T1000 (cell line): ENCODE data around the gene R3HDML.

Experiments
- DNase-seq: peaks from one replicate; lab custom pipeline; 2025; ENCODE audit warnings: mixed read lengths; lab: John Stamatoyannopoulos, UW

R3HDML gene

DNA sequence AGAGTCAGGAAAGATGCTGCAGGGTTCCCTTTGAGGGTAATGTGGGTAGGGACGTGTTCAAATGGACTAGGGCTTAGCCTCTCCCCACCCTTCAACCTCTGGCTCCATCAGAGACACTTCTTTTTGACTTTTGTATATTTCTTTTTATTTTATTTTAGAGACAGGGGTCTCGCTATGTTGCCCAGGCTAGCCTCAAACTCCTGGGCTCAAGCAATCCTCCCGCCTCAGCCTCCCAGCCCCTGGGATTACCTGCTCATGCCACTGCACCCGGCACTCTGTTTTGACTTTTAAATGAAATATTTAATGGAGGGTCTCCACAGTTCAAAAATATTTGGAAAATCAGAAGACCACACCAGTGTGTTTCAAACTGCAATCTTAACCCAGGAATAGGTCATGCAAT is 27.2 kb downstream of the R3HDML start:
- no peak for DNase-seq

DNA sequence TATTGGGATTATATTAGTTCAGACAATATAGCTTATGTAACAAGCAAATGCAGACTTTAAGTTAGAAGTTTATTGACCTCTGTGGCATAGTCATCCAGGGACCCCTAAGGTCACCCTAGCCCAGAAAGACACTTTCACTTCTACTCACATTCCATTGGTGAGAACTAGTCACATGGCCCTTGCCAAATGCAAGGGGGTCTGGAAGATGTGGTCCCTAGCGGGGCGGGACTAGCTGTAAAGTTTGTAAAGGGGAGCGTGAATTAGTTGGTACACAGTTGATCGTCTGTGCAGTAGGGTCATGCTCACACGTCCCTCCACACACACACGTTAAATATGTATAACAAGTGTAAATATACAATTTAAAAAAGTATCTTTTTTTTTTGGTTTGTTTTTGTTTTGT is 27.9 kb downstream of the R3HDML start:
- DNase-seq: no peak

DNA sequence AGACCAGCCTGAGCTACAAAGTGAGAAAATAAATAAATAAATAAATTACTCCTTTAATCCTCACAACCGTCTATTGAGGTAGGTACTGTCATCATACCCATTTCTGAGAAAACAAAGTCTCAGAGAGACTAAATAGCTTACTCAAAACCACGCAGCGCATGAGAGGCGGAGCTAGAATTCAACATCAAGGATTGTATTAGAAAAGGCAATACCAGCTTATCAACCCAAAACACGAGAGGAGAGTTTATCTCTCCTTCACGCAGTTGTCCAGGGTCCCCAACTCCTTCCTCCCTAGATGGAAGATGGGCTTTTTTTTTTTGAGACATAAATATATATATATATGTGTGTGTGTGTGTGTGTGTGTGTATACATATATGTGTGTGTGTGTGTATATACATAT is 30.9 kb downstream of the R3HDML start:
- DNase-seq: no peak

DNA sequence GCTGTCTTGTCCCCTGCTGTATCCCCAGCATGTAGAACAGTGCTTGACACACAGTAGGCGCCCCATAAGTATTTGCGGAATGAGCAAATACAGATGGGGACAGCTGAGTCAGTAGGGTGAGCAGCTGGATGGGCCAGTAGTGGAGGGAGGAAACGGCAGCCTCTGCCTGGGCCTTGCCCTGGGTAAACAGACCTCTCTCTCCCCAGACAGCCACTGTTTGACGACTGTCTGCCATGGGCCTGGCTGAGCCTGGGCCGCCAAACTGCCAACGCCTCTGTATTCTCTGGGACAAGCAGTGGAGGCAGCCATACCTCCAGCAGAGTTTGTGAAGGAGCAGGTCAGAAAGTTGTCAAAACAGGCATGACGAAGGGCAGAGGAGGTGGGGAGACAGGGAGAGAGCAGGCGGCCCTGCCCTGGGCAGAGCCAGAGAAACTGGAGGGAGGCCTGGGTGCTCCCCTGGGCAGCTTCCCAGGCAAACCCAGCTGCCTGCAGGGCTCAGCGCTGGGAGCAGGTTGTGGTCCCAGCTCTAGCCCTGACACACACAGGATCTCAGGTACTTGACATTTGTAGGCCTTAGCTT is 33.9 kb downstream of the R3HDML start:
- no peak for DNase-seq

DNA sequence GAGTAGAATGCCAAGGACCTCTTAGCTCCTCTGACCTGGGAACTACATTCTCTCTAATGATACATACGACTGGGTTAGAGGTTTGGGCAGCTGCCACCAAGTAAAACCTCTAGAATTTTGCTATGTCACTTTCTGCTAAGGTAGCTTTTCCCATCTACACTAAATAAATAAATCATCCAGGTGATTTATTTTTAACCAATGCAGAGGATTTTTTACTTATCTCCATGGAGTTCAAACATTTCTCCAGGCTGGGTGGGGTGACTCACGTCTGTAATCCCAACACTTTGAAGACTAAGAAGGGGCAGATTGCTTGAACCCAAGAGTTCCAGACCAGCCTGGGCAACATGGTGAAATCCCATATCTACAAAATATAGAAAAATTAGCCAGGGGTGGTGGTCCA is 45.8 kb downstream of the R3HDML start:
- DNase-seq: no peak

DNA sequence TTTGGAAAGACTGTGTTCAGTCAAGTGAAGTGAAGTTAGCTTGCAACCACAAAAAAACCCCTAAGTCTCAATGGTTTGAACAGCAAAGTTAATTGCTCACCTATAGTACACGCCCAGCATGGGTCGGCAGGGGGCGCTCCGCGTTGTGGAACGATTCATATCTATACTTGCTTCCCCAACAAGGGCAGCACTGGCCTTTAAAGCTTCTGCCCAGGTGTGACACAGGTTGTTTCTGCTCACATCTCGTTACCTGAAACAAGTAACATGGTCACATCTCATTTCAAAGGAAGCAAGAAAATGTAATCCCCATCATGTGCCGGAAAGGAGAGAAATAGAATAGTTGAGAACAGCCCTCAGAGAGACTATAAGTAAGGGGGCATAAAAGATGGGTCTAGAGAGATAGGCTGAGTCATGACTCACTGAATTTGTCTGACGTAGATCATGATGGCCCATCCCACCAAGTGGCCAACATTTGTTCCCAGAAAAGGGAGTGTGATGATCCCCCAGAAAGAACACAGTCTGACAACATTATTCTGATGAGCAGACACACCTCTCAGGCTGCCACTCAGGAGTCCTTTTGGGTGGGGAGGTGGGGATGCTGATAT is 47.7 kb downstream of the R3HDML start:
- peak; percentile 64 for DNase-seq

DNA sequence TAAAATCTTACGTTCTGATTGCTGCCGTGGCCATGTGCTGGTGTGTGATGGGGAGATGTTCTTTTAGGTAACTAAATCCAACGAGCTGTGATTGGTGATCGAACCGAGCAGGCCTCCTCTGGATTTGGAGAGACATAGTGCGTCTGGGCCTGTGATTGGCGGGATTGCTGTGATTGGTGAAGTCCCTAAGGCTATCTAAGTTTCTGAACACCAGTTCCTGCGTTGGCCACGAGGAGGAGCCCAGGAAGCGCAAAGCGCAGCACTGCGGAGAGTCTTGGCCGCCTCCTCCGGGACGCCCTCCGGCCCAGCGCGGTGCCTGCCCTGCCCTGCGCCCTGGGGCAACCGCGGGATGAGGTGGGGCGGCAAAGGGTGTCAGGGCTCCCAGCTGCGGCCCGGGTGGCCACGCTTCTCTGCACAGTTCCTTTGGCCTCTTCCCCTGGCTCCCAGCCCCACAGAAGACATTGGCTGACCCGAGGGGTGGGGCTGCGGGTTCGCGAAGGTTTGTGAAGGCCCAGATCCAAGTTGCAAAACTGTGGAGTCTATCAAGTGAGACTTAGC is 51.7 kb downstream of the R3HDML start:
- peak; percentile 75 for DNase-seq

DNA sequence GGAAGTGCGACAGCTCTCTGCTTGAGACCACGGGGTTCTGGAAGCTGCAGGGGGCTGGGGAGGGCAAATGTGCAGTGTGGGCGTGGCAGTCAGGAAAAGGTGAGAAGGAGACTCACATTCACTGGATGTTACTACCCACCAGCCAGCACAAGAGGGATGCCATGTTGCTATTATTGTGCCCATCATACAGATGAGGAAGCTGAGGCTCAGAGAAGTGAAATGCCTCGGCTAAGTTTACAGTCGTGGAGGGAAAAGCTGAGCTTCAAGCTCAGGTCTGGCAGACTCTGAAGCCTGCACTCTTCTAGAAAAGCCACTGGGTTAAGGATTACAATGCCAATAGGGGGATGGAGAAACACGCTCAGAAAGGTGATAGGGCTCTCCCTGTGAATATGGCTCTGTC is 53.0 kb downstream of the R3HDML start:
- DNase-seq: no peak

DNA sequence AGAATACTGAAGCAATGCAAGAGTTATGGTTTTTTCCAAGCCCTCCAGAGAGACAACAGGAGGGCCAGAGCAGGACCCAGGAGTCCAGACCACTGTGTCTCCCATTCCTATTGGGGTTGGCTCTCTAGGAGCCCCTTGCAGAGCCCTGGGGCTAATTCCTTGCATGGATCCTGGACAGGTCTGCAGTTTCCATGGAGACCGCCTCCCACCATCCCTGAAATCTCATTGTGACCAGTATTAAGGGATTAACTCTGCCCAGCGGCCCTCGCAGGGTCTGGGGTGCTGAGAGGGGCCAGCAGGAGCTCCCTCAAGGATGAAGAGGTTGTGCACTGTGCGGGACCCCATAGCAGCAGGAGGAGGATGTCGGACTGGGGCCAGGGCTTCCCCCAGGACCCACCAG is 53.4 kb downstream of the R3HDML start:
- DNase-seq: no peak

DNA sequence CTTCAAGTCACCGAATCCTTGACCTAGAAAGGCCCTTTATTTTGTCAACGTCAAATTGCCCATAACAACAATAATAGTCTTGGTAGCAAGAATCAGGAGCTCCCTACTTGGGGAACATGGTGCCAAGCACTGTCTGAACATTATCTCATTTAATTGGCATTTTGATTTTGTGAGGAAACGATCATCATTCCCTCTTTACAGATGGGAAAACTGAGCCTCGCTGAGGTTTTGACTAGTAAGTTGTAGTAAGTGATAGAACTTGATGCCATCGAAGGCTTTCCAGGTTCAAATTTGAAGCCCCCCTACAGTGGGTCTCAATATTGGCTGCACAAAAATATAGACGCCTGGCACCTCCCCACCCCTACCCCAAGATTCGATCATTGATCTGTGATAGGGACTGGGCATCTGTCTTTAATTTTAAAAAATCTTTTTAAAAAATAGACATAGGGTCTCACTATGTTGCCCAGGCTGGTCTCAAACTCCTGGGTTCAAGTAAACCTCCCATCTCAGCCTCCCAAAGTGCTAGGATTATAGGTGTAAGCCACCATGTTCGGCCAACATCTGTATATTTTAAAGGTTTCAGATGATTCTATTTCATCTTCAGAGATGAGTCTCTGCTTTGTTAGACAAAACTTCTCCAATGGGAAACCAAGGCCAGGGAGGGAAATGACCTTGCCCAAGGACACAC is 55.4 kb downstream of the R3HDML start:
- no peak for DNase-seq

DNA sequence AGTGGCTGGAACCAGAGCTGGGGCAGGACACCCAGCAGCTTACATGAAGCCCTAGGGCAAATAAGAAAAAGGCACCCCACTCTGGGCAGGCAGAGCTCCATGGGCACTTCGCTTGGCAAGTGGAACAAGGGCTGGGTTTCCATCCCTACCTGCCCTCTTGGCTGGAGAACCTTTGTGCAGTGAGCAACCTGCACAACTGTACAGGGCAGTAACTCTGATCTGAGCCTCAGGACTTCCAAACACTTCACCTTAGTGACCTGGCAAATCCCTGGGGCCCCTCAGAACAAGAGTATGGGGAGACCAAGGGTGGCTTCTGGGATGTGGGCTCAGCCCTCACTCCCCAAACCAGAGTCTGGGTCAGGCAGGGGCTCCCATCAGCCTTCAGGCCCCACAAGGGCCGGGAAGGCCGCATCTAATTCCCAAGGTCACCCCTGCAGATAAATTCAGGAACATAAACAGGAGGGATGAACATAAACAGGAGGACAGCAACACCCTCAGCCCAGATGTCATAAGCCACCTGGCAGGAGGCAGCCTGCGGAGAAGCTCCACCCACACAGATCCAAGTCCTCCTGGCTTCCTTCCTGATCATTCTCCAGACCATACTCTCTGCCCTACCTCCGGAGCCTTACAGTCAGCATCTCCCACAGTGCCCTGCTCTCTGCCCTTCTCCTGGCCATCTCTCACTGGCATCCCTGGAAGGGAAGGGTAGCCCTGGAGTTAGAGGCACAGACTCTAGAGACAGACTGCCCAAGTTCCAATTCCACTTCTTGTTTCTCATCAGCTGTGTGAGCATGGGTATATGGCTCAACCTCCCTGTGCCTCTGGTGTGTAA is 56.1 kb downstream of the R3HDML start:
- no peak for DNase-seq

DNA sequence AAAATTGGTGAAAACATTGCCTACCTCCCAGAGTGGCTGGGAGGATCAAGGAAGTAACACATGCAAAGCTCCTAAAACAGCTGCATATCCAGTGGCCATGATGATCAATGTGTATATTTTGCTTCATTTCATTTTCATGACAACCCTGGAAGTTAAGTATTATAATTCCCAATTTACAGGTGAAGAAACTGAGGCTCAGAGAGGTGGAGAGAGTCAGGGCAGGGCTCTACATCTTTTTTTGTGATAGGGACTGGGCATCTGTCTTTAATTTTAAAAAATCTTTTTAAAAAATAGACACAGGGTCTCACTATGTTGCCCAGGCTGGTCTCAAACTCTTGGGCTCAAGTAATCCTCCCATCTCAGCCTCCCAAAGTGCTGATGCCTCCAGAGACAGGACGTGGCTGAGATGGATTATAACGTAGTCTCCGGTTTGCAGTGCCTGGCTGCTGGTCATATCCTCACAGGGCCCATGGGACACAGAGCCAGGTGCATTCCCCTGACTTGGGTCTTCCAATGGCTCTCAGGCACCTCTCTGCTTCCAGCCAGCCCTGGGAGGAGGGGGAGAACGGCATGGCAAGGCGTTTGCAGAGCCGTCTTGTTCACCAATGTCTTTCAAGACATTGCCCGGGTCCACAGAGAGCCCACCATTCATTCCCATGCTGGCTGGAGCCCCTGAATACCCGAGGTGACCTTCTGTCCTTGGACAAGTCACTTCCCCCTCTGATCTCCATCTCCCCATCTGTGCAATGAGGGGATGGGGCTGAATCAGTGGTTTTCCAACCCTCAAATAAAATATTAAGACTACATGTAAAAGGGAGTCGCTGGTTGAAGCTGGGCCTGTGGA is 57.0 kb downstream of the R3HDML start:
- DNase-seq: no peak

DNA sequence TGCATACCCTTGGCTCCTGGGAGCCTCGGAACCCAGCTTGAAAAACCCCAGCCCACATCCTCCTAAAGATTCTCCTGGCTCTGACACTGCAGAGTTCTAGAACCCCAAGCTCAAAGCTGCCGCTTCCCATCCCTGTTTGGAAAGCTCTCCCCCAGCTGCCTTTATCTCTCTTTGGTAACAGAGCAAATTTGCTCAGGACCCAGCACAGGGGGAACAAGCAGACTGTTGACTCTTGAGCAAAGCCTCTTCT is 57.5 kb downstream of the R3HDML start:
- DNase-seq: no peak

DNA sequence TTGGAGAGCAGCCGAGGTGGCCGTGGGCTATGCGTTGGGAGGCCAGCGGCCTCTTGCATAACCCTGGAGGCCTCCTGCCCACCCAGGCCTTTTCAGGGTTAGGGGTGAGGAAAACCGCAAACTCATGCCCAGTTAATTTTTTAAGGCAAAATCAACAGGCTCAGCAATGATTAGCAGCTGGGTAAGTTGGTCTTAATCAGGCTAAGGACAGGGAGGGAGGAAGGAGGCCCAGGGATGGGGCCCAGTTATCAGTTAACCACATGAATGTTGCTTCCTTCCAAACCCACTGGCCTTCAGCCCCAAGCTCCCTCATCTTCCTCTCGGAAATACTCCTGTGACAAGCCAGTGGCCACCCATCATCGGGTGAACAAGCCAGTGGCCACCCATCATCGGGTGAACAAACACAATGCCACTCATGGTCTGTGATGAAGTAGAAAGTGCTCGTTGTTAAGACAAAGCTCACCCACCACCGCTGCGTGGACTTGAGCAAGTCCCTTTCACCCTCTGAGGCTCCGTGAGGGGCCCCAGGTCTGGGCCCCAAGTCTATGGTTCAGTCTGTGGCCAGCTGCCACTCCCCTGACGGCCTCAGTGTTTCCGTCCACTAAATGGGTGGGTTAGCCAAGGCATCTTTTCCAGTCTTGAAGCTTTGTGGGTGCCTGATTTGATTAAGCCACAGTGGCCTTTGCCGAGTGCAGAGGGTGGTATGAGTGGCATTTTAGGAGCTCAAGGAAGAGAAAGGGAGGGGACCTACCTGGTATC is 58.0 kb downstream of the R3HDML start:
- DNase-seq: no peak

DNA sequence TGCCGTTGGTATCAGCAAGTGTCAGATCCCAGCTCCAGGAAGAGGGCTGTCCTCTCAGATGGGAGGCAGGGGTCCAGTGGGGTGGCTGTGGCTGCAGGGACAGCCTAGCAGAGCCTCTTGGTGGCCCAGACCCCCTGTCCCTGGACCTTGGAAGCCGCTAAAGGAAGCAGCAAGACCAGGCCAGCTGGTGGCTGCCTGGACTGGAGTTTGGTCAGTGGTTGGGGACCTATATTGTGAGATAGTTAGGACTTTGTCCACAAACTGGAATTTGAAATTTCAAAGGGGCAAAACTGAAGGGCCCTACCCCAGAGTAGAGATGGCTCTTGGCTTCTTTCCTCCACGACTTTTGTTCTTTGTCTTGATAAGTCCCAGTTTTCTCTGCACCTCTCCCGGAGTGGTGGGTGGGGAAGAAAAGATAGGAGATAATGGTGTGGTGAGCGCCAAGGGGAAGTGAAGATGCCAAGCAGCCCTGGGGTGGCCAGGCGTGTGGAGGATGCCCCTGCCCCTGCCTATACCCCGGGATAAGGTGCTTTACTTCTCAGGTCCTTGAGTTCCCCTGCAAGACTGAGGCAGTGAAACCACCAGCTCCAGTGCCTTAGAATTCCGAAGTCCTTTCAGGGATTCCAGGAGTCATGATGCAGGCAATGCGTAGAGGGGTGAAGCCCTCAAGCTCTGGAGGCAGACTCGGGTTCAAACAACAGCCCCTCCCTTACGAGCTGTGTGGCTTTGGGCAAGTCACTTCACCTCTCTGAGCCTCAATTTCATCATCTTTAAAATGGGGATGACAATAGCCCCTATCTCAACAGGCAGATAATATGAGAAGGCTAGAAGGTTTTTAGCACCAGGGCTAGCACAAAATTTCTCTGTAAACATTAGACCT is 58.9 kb downstream of the R3HDML start:
- no peak for DNase-seq

DNA sequence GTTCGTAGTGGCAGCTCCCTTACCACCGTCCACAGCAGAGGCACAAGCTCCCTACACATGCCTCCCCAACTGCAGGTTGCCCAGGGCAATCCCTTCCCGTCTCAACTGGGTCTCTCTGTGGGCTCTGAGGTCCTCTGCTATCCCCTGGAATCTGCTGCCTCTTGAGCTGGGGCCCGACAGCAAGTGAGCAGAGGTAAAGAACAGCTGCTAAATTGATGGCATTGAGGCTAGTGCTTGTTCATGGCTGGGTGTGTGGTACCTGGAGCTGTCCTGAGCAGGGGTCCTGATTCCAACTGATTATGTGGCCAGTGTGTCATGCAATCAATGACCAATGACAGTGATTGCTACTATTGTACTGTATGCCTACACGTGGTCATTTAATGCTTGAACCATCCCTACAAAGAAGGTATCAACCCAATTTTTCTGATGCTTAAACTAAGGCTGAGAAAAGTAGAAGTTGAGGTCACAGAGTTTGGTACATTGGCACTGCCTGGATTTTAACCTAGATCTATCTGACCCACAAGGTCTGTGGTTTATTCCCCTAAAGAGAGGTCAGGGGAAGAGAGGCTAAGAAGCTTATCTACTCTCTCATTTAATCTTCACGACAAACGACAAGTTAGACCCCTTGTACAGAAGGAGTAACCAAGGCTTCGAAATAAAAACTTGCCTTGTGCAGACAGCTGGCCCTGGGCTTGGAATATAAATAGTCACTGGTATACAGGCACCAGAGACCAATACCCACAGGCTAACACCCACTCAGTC is 59.7 kb downstream of the R3HDML start:
- no peak for DNase-seq

DNA sequence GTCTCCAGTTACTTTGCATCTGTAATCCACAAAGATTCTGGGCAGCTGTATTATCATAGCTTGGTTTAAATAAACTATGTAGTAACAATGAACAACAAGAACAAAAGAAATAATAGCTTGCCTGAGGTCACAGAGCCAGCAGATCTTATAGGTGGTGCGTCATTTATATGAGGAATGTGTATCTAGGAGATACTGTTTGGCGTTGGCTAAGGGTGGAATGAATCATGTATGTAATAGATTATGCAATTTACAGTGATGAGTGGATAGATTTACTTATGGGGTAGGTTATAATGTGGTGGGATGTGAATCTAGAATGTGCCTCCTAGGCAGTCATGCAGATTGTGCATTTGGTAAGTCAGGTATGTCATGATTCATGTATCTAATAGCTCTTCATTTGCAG is 61.5 kb downstream of the R3HDML start:
- DNase-seq: peak; percentile 42

DNA sequence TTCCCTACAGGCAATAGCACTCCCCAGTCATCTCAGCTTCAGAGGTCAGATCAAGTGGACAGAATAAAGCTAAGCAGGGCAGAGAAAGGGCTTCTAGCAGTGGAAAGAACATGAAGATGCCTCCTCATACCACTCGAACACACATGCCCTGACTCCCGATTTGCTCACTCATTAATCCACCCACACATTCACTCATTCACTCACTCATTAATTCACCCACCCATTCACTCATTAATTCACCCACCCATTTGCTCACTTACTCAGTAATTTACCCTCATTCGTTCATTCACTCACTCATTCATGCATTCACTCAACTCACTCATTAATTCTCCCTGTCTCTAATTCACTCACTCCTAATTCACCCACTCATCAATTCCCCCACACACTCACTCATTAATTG is 62.6 kb downstream of the R3HDML start:
- no peak for DNase-seq

DNA sequence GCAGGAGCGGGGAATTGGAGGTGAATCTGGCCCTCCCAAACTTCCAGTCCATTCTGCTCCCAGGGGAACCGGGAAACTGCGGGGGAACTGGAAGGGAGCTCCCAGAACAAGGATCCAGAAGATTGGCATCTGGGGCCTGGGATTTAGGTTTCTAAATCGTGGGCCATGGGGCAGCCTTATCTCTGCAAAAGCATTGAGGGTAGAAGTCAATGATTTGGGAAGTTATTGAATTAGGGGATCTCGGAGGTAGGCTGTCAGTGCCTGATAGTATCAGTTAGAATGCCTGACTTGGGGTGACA is 63.8 kb downstream of the R3HDML start:
- no peak for DNase-seq
